ENCODE data around the gene MAST4.

Gene MAST4

GRCh38 chr5:67003935-67004729, 407.9 kb downstream of the MAST4 start:
- DNase-seq, result peak; percentile 90

- DNase-seq, result no peak
These were observed 408.6 kb downstream of the MAST4 start for GRCh38 chr5:67004730-67005350.

- no peak for DNase-seq
These were observed 409.7 kb downstream of the MAST4 start for GRCh38 chr5:67005737-67006499.

GRCh38 chr5:67006500-67006848, 410.3 kb downstream of the MAST4 start:
- no peak for DNase-seq

GRCh38 chr5:67009028-67009427, 412.8 kb downstream of the MAST4 start:
- DNase-seq, result no peak

GRCh38 chr5:67010684-67011409, 414.7 kb downstream of the MAST4 start:
- peak; percentile 21 for DNase-seq

GRCh38 chr5:67011422-67011821, 415.2 kb downstream of the MAST4 start:
- DNase-seq, result no peak

GRCh38 chr5:67012171-67012570, 416.0 kb downstream of the MAST4 start:
- DNase-seq, result peak; percentile 30

GRCh38 chr5:67013719-67014118, 417.5 kb downstream of the MAST4 start:
- DNase-seq, result no peak

GRCh38 chr5:67014191-67014590, 418.0 kb downstream of the MAST4 start:
- no peak for DNase-seq

GRCh38 chr5:67014957-67015400, 418.8 kb downstream of the MAST4 start:
- DNase-seq, result no peak

- no peak for DNase-seq
These were observed 419.5 kb downstream of the MAST4 start for GRCh38 chr5:67015541-67016191.

GRCh38 chr5:67019065-67019845, 423.1 kb downstream of the MAST4 start:
- DNase-seq, result no peak

GRCh38 chr5:67020096-67020615, 424.0 kb downstream of the MAST4 start:
- no peak for DNase-seq

- no peak for DNase-seq
These were observed 424.8 kb downstream of the MAST4 start for GRCh38 chr5:67021031-67021430.

- DNase-seq, result no peak
These were observed 425.3 kb downstream of the MAST4 start for GRCh38 chr5:67021521-67021920.

GRCh38 chr5:67021962-67022361, 425.8 kb downstream of the MAST4 start:
- no peak for DNase-seq

- DNase-seq, result no peak
These were observed 429.3 kb downstream of the MAST4 start for GRCh38 chr5:67025457-67025856.

GRCh38 chr5:67026278-67026677, 430.1 kb downstream of the MAST4 start:
- no peak for DNase-seq

GRCh38 chr5:67027171-67027570, 431.0 kb downstream of the MAST4 start:
- DNase-seq, result no peak

- DNase-seq, result no peak
These were observed 432.2 kb downstream of the MAST4 start for GRCh38 chr5:67028371-67028770.

GRCh38 chr5:67028941-67029340, 432.7 kb downstream of the MAST4 start:
- DNase-seq, result no peak
